ENCODE data around the gene RPL32. TPM values are rescaled to one million over a fixed set of nuclear protein-coding genes. Genes with fewer than 3 reads are reported as not detected.

Gene RPL32
- total and polyA plus RNA-seq, 2 donors from 2014 or later: 1,227 to 2,612 TPM

DNA sequence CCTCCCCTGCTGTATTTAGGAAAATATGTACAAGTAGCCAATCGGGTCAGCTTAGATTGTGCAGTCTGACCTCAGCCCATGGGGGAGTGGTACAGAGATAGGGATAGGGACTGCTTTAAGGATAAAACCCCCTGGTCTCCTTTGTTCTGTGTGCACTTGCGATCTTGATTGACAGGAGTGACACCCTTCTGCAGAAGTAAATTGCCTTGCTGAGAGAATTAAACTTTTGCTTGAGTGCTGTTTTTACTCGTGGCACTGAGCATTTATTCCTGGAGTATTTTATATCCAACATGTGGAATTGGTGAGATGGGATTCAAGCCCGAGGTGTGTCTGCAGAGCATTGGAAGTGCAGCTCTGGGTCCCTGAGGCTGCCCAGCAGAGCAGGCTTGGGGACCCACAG lies 23.9 kb upstream of the RPL32 start:
- Histone ChIP-seq H3K4me3 (ENCODE audit: low read length in 3 of 3) (no peak overlapping the region), H3K4me1 (ENCODE audit: control insufficient read depth in 2 of 3, insufficient read depth in 2 of 3, low read depth in 1 of 3, low read length in 3 of 3) (no peaks in the 10 kb centered on the region), H3K27ac (ENCODE audit: low read depth in 2 of 2, low read length in 2 of 2) (no peak overlapping the region), H3K9me3 (ENCODE audit: control insufficient read depth in 2 of 3, insufficient read depth in 1 of 3, low read length in 3 of 3) (peaks cover 0 to 5% (median 0%) of the 10 kb centered on the region in 3 donors), H3K27me3 (ENCODE audit: control insufficient read depth, insufficient read depth, low read length) (no peaks in the 10 kb centered on the region), H3K9ac (ENCODE audit: low read length in 3 of 3) (no peak overlapping the region), H3K36me3 (ENCODE audit: control insufficient read depth in 2 of 3, insufficient read depth in 3 of 3, low read length in 3 of 3) (no peaks in the 10 kb centered on the region)
- TF ChIP-seq, protein P1, sequence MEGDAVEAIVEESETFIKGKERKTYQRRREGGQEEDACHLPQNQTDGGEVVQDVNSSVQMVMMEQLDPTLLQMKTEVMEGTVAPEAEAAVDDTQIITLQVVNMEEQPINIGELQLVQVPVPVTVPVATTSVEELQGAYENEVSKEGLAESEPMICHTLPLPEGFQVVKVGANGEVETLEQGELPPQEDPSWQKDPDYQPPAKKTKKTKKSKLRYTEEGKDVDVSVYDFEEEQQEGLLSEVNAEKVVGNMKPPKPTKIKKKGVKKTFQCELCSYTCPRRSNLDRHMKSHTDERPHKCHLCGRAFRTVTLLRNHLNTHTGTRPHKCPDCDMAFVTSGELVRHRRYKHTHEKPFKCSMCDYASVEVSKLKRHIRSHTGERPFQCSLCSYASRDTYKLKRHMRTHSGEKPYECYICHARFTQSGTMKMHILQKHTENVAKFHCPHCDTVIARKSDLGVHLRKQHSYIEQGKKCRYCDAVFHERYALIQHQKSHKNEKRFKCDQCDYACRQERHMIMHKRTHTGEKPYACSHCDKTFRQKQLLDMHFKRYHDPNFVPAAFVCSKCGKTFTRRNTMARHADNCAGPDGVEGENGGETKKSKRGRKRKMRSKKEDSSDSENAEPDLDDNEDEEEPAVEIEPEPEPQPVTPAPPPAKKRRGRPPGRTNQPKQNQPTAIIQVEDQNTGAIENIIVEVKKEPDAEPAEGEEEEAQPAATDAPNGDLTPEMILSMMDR (IDR thresholded peaks at IDR 0.05; ENCODE audit: borderline replicate concordance, extremely low read depth, insufficient read depth): no peak
- FAIRE-seq (no peak), DNase-seq (no peak)
- intact Hi-C loops (cut with DNase I): loop anchor here (10.0 kb wide), 1 partner anchor 120 kb away; no protein-coding TSS in a partner anchor

DNA sequence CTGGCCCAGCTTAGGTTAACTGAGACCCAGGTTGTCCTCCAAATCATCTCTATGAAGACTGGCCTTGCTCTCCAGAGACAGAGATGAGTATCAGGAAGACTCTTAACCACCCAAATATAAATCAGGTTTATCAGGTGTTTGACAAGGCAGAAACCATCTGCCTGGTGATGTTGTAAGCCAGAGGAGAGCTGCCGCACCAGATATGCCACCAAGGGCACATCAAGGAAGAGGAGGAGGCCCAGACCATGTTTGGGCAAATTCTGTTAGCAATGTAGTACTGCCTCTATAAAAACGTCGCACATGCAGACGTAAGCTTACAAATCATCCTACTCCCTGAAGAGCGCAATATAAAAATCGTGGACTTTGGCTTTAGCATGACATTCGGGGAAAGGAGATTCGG lies 21.0 kb upstream of the RPL32 start:
- no peak for FAIRE-seq
- Histone ChIP-seq H3K9ac (ENCODE audit: low read length in 3 of 3) (no peak overlapping the region), H3K36me3 (ENCODE audit: control insufficient read depth in 2 of 3, insufficient read depth in 3 of 3, low read length in 3 of 3) (no peaks in the 10 kb centered on the region), H3K27me3 (ENCODE audit: control insufficient read depth, insufficient read depth, low read length) (no peaks in the 10 kb centered on the region), H3K9me3 (ENCODE audit: control insufficient read depth in 2 of 3, insufficient read depth in 1 of 3, low read length in 3 of 3) (peaks cover 0 to 5% (median 0%) of the 10 kb centered on the region in 3 donors), H3K4me1 (ENCODE audit: control insufficient read depth in 2 of 3, insufficient read depth in 2 of 3, low read depth in 1 of 3, low read length in 3 of 3) (no peaks in the 10 kb centered on the region), H3K27ac (ENCODE audit: low read depth in 2 of 2, low read length in 2 of 2) (no peak overlapping the region), H3K4me3 (ENCODE audit: low read length in 3 of 3) (no peak overlapping the region)
- intact Hi-C loops (cut with DNase I): loop anchor here (10.0 kb wide), 1 partner anchor 122 kb away; no protein-coding TSS in a partner anchor
- TF ChIP-seq, protein P1 (IDR thresholded peaks at IDR 0.05; ENCODE audit: borderline replicate concordance, extremely low read depth, insufficient read depth): no peak
- DNase-seq: no peak

DNA sequence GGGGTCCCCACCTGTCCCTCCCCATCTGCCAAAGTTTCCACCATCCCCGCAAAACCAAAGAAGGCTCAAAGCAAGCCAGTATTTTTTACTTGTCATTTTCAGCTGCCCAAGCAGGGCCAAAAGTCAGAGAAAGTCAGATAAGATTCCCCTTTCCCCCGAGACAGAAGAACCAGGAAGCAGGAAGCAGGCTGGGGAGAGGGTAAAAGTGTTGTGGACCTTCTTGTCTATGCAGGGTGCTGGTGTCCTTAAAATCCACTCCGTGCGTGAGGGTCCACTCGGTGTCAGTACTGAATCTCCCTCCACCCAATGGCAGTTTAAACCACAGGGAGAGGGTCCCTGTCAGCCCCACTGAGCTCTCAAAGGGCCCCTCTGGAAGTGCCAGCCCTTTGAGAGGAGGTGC lies 20.2 kb upstream of the RPL32 start:
- Histone ChIP-seq H3K9me3 (ENCODE audit: control insufficient read depth in 2 of 3, insufficient read depth in 1 of 3, low read length in 3 of 3) (peaks cover 0 to 5% (median 0%) of the 10 kb centered on the region in 3 donors), H3K27ac (ENCODE audit: low read depth in 2 of 2, low read length in 2 of 2) (no peak overlapping the region), H3K36me3 (ENCODE audit: control insufficient read depth in 2 of 3, insufficient read depth in 3 of 3, low read length in 3 of 3) (no peaks in the 10 kb centered on the region), H3K4me3 (ENCODE audit: low read length in 3 of 3) (no peak overlapping the region), H3K9ac (ENCODE audit: low read length in 3 of 3) (no peak overlapping the region), H3K4me1 (ENCODE audit: control insufficient read depth in 2 of 3, insufficient read depth in 2 of 3, low read depth in 1 of 3, low read length in 3 of 3) (no peaks in the 10 kb centered on the region), H3K27me3 (ENCODE audit: control insufficient read depth, insufficient read depth, low read length) (no peaks in the 10 kb centered on the region)
- intact Hi-C loops (cut with DNase I): loop anchor here (10.0 kb wide), 1 partner anchor 123 kb away; no protein-coding TSS in a partner anchor
- DNase-seq (no peak), FAIRE-seq (no peak)
- TF ChIP-seq, protein P1 (IDR thresholded peaks at IDR 0.05; ENCODE audit: borderline replicate concordance, extremely low read depth, insufficient read depth): no peak

DNA sequence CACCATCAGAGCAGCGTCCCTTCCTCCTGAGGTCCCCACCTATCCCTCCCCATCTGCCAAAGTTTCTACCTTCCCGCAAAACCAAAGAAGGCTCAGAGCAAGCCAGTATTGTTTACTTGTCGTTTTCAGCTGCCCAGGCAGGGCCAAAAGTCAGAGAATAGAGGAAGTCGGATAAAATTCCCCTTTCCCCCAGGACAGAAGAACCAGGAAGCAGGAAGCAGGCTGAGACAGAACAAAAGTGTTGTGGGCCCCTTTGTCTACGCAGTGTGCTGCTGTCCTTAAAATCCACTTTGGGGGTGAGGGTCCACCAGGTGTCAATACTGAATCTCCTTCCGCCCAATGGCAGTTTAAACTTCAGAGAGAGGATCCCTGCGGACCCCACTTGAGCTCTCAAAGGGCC lies 18.5 kb upstream of the RPL32 start:
- no peaks in the 10 kb centered on the region for H3K27me3 ChIP-seq (ENCODE audit: control insufficient read depth, insufficient read depth, low read length)
- H3K36me3 ChIP-seq (ENCODE audit: control insufficient read depth in 2 of 3, insufficient read depth in 3 of 3, low read length in 3 of 3): no peaks in the 10 kb centered on the region
- intact Hi-C loops (cut with DNase I): loop anchor here (10.0 kb wide), 1 partner anchor 125 kb away; no protein-coding TSS in a partner anchor
- TF ChIP-seq, protein P1 (IDR thresholded peaks at IDR 0.05; ENCODE audit: borderline replicate concordance, extremely low read depth, insufficient read depth): no peak
- FAIRE-seq: no peak
- DNase-seq: peak in 1 of 5 donors; percentile 1
- H3K27ac ChIP-seq (ENCODE audit: low read depth in 2 of 2, low read length in 2 of 2): no peak overlapping the region
- H3K4me3 ChIP-seq (ENCODE audit: low read length in 3 of 3): no peak overlapping the region
- no peaks in the 10 kb centered on the region for H3K9me3 ChIP-seq (ENCODE audit: control insufficient read depth in 2 of 3, insufficient read depth in 1 of 3, low read length in 3 of 3)
- no peaks in the 10 kb centered on the region for H3K4me1 ChIP-seq (ENCODE audit: control insufficient read depth in 2 of 3, insufficient read depth in 2 of 3, low read depth in 1 of 3, low read length in 3 of 3)
- no peak overlapping the region for H3K9ac ChIP-seq (ENCODE audit: low read length in 3 of 3)

Data from kidney (tissue), 14 donors.